GM10266 (cell line): Measurements from ENCODE around the gene FOXD2.

Source experiments
- DNase-seq: peaks from one replicate; pipeline ENCODE4 v3.0.0; 2012; ENCODE audit errors: extremely low spot score
- CTCF ChIP-seq: IDR thresholded peaks from 2 replicates; pipeline ENCODE4 v1.5.1; 2012; ENCODE audit warnings: mild to moderate bottlenecking, low read depth; ENCODE audit not compliant: control insufficient read depth, insufficient read depth; ENCODE audit errors: missing control alignments

The FOXD2 gene

GRCh38 chr1:47483651-47484050 is 45.8 kb downstream of the FOXD2 start:
- DNase-seq, result no peak

GRCh38 chr1:47485817-47486216 is 48.0 kb downstream of the FOXD2 start:
- no peak for DNase-seq
- TF ChIP-seq CTCF, result no peak

More at GRCh38 chr1:47483651-47484050, 45.8 kb downstream of the FOXD2 start:
- TF ChIP-seq CTCF, result no peak

- no peak for DNase-seq
- TF ChIP-seq CTCF, result no peak
These were observed 49.5 kb downstream of the FOXD2 start for GRCh38 chr1:47487332-47487731.

- no peak for TF ChIP-seq CTCF
- no peak for DNase-seq
These were observed 50.1 kb downstream of the FOXD2 start for GRCh38 chr1:47487850-47488450.
